ENCODE results near the gene WAPL. TPM values are rescaled to one million over a fixed set of nuclear protein-coding genes. Genes with fewer than 3 reads are reported as not detected.

The WAPL gene
- total RNA-seq, 1 donor from 2014 or later = 49.6 TPM

DNA sequence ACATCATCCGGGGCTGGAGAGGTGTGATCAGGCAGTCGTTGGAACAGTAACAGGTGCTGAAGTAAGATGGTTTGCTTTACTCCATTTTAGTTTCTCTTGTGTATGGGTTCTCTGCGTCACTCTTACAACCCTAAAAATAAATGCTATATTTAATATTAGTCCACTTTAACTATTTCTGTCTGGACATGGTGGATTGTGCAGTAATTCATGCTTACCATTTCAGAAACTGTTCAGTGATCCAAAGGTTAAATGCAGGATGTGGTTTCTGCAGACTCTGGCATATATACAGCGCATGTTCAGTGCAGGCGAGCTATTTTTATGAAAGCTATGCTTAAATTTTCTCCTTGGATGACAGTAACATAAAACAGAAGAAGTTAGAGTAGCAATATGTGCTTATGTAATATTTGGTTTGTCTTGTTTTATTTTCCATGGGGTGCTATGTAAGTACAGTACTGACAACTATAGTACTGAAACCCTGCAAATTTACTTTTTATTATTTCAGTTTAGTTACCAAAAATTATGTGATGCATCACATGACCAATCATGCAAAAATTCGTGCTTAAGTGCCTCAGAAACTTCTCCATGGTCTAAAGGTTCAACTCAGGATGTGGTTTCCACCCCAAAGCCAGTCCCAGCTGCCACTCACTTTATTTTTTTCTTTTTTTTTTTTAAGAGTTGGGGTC, 108.4 kb downstream of the WAPL start:
- intact Hi-C loops (cut with micrococcal nuclease) = loop anchor here (1.0 kb wide), 2 partner anchors 13 to 106 kb away; no protein-coding TSS in a partner anchor

DNA sequence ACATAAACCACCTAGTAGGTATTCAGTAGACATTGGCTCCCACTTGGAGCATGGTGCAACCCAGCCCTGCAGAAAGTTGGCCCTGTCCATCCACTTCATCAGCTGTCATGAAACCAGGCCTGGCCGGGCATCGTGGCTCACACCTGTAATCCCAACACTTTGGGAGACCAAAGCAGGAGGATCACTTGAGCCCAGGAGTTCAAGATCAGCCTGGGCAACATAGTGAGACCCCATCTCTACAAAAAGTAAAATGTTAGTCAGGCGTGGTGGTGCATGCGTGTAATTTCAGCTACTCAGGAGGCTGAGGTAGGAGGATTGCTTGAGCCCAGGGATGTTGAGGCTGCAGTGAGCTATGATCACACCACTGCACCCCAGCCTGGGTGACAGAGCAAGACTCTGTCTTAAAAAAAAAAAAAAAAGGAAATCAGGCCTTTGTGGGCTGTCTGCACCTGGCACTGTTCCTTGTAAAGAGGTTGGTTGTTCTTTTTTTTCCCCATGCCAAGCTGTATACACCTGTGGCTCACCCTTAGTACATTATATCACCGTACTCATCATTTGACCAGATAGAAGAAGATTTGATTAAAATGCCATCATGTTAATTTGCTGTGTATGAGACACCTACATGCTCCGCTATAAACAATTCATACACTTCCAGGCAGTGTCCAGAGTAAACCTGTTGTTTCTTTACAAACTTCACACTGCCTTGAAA, 109.6 kb downstream of the WAPL start:
- intact Hi-C loops (cut with micrococcal nuclease) = no loop called here

DNA sequence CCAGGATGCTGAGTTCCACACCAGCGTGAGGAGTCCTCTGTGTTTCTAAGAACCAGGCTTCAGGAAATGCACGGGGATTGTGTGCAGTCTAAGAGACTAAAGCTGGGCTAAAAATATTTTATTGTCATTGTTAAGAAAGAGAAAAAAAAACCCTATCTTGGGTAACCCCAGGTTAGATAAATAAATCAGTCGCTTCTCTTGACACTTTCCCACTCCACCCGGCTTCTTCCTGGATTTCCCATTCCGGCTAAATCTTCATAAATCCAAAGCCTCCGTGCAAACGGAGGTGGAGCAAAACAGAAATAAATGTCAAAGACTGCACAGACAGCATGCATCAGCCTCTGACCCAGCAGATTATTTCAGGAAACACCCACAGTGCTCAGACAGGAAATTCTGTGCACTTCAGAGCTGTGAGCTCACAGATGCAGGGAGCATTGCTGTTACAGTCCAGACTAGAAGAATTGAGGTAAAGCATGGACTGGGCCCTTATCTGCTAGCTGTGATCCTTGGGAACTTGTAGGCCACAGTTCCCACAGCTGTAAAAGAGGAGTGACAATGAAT, 110.2 kb downstream of the WAPL start:
- intact Hi-C loops (cut with micrococcal nuclease) = no loop called here

DNA sequence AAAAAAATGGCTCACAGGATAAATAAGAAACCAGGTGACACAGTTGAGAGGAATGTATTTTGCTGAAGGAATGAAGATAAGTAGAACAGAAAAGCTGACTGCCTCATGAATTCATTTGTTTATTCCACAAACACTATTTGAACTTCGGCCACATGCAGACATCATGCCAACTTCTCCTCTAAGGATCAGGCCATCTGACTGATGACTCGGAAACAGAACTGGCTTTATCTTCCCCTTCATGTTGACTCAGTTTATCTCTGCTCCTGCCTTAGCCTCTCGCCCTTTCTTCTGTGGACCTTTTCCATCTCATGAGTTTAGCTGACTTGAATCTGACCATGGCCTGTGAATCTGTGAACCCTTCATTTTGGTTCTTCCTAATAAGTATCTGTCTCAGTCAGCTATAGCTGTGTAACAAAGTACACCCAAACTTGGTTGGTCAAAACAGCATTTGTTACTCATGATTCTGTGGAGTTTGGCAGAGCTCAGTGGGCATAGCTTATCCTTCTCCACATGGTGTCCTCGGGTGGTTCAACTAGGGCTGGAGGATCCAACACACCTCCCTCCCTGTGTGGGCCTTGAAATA, 111.0 kb downstream of the WAPL start:
- intact Hi-C loops (cut with micrococcal nuclease) = no loop called here

DNA sequence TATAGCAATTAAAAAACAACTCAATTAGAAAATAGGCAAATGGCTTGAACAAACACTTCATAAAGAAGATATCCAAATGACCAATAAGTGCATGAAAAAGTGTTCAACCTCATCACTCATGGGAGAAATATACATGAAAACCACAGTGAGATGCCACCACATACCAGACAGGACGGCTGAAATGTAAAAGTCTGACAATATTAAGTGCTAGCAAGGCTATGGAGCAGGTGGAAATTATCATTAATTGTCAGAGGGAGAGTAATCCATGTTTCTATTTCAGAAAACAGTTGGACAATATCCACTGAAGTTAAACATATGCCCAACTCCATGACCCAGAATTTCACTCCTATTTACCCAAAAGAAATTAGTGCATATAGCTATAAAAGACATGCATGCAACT, 112.4 kb downstream of the WAPL start:
- intact Hi-C loops (cut with micrococcal nuclease) = no loop called here

DNA sequence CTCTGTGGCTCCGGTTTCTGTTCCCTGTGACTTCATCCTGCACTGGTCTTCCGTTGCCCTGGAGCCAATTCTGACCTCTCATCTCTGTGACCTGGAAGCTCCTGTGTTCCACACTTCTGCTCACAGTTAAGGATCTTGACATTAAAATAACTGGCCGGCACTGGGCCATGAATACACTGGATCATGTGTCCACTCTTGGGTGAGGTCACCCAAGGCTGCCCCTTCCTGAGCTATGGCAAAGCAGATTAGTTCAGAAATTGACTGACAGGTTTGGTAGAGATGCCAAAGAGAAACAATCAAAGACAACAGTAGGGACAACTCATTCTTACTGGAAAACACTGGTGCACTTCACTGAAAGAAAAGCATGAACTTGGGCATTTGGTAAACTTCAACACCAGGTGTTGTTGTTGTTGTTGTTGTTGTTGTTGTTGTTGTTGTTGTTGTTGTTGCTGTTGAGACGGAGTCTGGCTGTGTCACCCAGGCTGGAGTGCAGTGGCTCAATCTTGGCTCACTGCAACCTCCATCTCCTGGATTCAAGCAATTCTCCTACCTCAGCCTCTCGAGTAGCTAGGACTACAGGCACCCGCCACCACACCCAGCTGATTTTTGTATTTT, 118.3 kb downstream of the WAPL start:
- intact Hi-C loops (cut with micrococcal nuclease) = loop anchor here (5.0 kb wide), 2 partner anchors 354 to 689 kb away; partner anchors contain the start of genes BMPR1A and GLUD1

DNA sequence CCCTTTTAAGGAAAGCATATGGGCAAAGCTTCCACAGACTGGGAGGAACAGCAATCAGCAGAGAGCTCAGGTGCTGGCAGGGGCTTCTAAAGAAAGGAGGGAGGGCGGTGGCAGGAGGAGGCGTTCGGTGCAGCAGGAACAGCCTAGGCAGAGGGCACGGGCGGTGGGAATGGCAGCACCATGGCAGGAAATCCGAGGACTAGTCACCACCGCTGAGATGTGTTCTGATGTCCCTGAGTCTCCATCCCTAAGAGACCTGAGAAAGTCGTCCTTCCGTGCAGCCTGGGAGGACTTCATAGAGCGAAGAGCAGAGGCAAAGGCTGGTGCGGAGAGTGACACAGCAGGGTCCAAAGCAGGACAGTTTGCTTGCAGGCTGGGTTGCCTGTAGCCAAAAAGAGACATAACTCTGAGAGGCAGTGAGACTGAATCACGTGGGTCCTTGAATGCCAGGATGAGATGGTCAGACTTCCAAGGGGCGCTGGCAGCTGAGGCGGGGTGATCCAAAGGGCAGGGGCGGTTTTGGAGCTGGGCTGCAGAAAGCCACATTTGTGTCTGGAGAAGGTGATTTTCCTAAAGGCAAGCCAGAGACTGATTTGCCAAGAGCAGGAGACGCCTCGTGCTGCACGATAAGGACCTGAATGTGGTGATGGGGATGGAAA, 119.2 kb downstream of the WAPL start:
- intact Hi-C loops (cut with micrococcal nuclease) = loop anchor here (5.0 kb wide), 2 partner anchors 355 to 690 kb away; partner anchors contain the start of genes BMPR1A and GLUD1

DNA sequence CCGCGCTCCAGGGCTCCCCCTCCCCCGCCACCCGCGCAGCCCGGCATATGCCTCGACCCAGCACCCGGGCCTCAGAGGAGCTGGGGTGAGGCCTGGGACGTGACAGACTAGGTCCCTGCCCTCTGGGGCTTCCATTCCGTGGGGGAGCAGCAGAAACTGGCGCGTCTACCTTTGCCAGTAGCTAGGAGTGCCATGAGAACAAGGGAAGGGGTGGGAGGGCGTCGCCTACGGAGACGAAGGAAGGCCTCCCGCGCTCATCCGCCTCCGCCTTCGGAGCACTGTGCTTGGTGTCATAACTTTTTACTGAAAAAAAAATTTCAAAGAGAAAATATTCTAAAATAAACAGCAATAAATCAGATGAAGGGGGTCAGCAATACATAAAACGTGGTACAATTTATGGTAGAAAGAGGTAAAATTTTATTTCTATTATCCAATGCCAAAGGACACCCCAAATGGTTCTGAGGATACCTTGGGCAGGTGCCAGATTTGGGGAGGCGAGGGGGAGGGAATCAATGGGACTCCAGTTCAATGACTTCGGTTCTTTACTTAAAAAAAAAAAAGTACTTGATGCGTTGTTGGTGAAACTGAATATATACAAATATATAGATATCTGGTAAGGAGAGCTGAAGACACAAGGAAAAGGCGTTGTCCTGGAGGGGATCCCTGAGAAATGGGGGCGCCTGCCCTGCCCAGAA, 119.9 kb downstream of the WAPL start:
- intact Hi-C loops (cut with micrococcal nuclease) = loop anchor here (2.0 to 5.0 kb wide), 3 partner anchors 39 to 691 kb away; partner anchors contain the start of genes BMPR1A and GLUD1

DNA sequence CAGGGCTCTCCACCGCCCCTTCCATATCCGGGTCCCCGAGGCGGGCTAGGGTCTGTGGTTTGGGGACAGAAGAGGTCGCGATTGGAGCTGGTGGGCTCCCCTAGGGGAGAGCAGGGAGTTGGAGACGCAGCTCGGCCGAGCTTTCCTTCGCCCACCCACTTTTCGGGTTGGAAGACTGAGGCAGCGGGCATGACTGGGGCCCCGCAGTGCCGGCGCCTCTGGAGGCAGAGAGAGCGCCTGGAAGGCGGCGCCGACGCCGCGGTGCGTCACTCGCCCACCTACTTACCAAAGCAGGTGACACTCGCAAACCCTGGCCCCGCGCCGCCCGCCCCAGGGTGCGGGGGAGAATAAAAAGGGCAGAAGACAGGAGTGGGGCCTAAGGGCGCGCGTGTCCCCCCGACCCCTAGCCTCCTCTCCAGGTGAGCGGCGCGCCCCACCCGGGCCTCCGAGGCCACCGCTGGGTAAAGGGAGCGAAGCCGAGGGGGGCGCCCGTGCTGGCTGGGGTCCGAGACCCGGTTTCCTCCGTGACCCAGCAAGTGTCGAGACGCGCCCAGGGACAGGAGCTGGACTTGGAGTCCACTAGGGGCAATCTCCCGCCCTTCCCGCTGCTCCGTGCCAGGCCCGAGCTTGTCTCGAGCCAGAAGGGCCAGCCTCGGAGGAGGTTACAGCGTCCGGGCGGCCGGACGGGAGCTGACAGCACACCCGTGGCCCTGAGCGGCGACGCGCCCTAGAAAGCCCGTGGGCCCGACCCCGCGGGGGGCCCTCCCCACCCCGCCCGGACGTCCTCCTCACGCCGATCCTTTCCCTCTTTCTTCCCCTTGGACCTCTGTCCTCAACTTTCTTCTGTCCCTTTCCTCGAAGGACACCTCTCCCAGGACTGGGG, 120.6 kb downstream of the WAPL start:
- intact Hi-C loops (cut with micrococcal nuclease) = loop anchor here (1.0 to 5.0 kb wide), 7 partner anchors 12 to 691 kb away; partner anchors contain the start of genes BMPR1A, GLUD1 and WAPL

DNA sequence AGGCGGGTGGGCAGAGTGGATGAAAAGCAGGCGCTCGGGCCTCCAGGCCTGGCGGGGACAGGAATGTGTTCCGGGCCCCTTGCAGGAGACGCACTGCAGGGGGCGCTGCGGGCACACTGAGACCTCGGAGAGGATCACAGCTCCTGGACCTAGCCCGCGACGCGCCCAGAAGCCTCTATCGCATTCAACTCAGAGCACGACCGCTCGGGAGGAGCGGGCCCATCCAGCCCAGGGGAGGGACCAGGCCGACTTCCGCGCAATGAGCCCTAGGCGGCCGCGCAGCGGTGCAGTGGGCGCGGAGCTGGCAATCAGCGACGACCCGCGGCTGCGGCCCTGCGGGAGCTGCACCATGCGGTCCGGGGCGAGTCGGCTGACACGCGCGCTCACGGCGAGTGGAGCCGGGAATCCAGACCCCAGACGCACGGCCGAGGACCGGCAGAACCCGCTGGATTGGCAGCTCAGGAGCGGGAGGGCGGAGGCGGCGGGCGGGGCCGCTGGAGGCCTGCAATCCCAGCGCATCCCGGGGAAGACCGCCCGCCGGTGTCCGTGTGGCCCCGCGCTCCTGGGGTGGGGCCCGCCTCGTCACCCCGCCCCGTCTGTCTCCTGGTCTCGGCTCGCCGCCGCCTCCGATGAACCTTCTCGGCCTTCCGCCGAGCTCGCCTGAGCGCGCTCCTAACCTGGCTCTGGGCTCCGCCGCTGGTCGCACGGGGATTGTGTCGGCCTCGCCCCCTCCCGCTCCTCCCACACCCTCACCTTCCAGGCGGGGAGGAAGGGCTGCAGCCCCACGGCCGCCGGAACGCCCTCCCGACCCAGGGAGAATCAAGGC, 121.5 kb downstream of the WAPL start:
- intact Hi-C loops (cut with micrococcal nuclease) = loop anchor here (1.0 to 5.0 kb wide), 7 partner anchors 13 to 692 kb away; partner anchors contain the start of genes BMPR1A, GLUD1 and WAPL

DNA sequence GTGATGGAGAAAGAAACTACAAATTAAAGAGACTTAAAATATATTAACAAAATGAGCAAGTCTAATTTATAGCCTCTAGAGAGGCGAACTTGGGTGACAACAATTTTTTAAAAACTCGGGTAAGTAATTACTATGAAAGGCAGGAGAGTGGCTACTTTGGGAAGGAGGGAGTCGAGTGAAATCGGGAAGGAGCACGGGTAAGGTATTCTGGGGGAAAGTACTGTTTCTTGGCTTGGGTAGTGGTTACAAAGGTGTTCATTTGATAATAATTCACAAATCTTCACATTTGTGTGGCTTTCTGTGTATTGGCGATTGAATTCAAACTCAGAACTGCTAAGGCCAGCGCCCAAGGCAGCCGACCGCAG, 122.1 kb downstream of the WAPL start:
- intact Hi-C loops (cut with micrococcal nuclease) = no loop called here

DNA sequence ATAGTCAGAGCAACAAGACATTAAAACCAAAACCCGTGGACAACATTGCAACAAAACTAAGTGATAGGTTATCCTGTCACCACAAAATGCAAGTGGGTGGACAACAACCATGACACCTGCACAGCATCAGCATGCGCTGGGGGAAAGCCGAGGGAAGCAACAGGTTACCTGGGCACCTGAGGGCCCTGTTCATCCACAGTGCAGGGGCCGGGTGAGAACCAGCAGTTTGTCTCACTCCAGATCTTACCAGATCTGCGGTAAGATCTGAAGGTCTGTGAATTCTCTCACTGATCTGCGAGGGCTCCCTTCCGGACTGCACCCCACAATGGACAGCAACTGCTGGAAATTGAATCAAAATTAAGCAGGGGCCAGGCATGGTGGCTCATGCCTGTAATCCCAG, 124.5 kb downstream of the WAPL start:
- intact Hi-C loops (cut with micrococcal nuclease) = no loop called here

DNA sequence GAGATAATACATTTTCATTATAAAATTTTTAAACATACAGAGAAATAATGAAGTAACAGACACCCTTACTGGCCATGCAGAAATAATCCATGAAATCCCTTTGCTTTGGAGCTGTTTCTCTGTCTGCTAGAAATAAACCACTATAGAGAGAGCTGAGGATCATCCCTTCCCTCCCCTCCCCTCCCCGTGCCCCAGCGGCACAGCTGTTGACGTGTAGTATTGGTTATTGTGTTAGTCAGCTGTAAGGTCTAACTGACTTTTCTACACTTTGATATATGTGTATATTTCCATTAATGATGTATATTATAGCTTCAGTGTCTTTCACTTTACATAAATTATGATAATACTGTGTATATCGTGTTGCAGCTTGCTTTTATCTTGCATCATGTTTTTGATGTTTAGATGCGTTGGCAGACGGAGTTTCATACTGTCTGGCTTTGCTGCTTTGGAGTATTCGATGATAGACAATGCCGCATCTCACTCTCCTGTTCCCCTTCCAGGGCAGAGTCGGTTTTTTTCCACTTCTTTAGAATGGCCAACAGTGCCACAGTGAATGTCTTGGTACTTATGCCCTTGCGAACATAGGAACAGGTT, 127.6 kb downstream of the WAPL start:
- intact Hi-C loops (cut with micrococcal nuclease) = no loop called here

DNA sequence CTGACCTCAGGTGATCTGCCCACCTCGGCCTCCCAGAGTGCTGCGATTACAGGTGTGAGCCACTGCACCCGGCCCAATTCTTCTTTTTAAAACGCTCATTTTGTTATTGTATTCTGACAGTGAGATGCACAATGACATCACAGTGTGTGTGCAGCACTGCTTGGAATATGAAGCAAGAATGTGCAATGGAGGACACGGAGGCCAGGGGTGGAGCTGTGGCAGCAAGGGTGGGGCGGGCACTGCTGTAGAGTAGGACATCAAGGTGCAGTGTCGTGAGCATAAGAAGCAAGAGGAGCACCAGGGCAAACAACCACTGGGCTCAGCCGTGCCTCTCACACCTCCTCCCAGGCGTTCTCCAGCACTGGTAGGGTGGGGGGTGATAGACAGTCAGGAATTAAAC, 128.2 kb downstream of the WAPL start:
- intact Hi-C loops (cut with micrococcal nuclease) = no loop called here

DNA sequence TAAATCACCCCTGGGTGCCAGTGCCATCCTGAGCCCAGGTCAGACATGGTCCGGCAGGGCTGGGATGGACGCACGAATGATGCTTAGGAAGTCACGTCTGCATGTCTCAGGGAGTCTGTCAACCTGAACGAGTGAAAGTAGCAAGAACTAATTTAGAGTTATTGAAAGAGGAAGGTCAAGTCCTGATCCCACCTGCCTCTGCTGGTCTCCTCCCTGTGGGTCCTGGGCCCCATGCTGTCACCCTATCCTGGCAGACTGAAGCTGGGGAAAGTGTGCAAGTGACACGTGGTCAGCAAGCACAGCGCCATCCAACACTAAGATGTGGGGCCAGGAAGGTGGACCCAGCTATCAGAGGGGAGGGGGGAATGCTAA, 128.9 kb downstream of the WAPL start:
- intact Hi-C loops (cut with micrococcal nuclease) = no loop called here

DNA sequence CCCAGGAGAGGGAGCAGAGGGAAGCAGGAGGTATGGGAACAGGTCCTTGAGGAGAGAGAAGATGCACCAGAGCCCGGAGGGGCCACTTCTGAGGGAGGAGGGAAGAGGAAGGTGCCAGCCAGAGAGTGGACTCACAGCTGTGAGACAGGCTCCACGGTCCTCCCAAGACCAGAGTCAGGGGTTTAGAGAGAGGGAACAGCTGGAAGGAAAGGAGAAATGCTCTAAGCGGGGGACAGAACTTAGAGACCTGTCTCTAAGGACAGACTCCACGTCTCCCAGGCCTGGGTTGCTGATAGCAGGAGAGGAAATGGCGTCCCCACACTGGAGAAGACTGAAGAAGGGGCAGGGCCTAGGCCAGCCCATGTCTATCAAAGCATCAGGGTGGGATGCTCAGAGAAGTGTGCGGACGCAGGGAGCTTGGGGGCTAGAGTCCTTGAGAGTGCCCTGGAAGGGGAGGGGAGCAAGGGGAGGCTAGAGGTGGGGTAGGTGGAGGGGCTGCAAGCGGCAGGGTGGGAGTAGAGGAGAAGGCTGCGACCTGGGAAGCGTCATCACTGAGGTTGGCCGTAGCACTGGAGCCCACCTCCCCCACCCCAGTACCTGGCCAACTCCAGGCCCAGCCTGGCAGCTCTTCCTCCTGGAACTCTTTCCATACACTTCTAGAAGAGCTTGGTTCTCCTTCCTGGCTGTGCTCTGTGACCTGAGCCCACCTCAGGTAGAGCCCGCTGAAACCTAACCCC, 129.4 kb downstream of the WAPL start:
- intact Hi-C loops (cut with micrococcal nuclease) = no loop called here

DNA sequence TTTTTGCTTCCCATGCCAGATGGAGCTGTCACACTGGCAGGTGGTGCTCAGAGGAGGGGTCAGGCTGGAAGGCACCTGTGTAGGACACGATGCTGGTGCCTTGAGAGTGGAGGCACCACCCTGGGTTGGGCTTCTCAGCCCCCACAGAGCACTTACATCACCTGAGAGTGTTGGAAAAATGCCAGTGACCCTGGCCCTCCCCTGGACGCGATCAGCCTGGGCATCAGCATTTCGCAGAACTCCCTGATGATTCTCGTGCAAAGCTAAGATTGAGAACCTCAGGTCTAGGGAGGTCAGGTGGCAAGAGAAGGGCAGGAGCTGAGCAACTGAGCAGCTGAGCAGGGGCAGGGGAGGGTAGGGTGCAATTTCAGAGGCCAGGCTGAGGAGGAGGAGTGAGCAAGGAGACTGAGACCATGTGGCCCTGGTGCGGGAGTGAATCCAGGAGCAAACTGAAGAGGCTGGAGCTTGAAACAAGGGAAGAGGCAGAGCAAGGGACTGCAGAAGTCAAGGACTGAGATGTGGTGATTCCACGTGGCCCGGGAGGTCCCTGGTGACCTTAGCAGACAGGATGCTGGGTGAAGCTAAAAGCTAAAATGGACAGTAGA, 130.3 kb downstream of the WAPL start:
- intact Hi-C loops (cut with micrococcal nuclease) = no loop called here

All from T-helper 2 cell treated with Interferon-gamma antibody and Interleukin-4, amounts not matched to agents 100 ng/mL and 5 ng/mL, for 36 hours (primary cell).